SIG-M5 treated with dmso at 0.1 percent for 504 hours (cell line): Measurements from ENCODE around the gene PRPF6.

Experiments used
- DNase-seq: peaks from one replicate; lab custom pipeline; 2025; ENCODE audit not compliant: unreplicated experiment; lab: John Stamatoyannopoulos, UW

The PRPF6 gene

GRCh38 chr20:64057628-64058498, 76.9 kb downstream of the PRPF6 start:
- DNase-seq = peak; percentile 64

DNA sequence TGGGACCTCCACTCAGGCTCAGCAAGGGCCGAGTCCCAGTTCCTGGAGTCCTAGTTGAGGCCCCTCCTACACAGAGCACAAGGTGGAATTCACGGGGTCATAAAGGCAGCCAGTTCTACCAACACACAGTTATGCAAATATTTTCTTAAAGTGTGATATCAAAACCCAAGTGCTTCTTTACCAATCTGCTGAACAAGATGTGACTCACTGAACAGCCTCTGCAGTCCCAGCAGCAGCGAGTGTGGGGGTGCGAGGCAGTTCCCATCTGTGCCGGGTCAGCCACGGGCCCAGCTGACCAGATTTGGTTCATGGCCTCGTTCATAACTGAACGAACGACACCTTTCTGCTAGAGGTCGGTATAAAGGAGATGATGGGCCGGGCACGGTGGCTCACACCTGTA, 77.6 kb downstream of the PRPF6 start:
- DNase-seq = no peak

DNA sequence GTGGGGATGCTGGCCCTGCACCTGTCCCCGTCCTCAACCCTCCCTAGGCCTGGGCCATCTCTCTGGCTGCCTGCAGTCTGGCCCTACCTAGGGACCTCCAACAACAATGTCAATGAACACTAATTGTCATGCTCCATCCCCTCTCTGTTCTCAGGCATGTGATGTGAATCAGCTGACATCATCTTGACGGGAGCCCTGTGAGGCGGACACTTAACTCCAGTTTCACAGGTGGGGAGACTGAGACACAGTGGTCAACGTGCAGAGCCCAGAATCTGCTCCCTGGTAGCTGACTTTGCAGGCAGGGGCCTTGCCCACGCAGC, 81.3 kb downstream of the PRPF6 start:
- no peak for DNase-seq

GRCh38 chr20:64062596-64063388, 81.9 kb downstream of the PRPF6 start, which contains the start of gene TCEA2:
Gene TCEA2 (plus strand): TSS chr20:64063198. CDS start chr20:64063313, 115 bp downstream.
- peak; percentile 96 for DNase-seq

GRCh38 chr20:64063389-64064144, 82.6 kb downstream of the PRPF6 start:
- DNase-seq = no peak

- DNase-seq = no peak
Measured at GRCh38 chr20:64064145-64064698, 83.3 kb downstream of the PRPF6 start.

DNA sequence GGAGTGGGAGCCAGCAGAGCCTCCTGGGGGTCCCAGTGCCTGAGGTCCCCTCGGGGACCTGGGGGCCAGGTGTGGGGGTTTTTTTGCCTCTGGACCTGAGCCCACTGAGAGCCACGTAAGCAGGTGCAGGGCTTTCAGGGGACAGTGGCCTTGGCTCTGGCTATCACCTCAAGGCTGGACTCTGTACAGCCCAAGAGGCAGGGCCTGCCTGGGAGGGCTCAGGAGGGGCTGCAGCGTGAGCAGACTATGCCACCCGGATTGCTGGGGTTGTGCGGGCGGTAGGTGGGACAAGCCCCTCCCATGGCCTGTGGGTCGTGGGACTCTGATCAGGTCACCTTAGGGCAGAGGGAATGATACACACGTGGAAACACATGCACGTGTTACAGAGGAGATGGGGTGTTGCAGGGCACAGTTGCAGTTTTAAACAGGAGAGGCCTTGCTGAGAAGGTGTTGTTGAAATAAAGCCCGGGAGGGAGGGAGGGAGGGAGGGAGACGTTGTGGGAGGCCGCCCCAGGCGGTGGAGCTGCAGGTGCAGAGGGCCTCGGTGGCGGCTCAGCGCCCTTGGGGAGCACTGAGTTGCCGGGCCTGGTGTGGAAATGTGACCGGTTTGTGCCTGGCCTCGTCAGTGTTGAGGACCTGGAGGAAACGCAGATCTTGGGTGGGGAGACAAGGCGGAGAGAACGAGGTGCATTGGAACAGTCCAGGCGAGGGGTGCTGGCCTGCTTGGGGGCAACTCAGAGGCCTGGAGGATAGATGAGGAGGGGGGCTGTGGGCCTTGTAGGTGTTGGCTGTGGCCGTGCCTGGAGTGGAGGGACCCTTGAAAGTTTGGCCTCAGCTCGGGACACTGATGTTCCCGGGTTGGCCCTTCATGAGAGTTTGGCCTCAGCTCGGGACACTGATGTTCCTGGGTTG, 84.4 kb downstream of the PRPF6 start:
- DNase-seq = no peak

- DNase-seq = peak; percentile 37
Measured at GRCh38 chr20:64065974-64066343, 85.0 kb downstream of the PRPF6 start.

DNA sequence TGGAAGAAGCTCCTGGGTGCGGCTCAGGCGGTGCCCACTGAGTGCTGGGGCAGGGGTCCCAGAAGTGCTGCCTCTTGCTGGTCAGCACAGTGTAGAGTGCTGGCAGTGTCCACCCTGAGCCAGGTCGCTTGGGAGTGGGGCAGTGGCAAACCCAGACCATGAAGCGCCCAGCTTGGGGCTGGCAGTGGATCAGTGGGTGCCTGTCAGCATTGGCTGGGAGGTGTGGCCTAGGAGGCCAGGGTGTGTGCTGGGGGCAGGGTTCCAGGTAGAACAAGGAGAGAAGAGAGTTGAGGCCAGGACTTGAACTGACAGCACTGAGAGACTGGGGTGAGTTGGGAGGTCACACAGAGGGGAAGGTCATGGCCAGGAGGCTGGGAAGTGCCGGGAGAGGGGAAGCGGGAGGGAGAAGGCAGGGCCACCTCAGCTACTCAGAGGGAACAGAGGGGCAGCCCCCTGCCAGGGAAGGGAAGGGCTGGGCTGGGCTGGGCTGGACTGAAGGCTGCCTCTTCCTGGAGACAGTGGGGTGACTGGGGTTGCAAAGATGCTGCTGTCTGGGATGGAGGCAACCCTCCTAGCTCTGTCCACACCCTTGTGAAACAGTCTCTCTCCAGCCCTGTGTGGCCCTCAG, 86.2 kb downstream of the PRPF6 start:
- no peak for DNase-seq

DNA sequence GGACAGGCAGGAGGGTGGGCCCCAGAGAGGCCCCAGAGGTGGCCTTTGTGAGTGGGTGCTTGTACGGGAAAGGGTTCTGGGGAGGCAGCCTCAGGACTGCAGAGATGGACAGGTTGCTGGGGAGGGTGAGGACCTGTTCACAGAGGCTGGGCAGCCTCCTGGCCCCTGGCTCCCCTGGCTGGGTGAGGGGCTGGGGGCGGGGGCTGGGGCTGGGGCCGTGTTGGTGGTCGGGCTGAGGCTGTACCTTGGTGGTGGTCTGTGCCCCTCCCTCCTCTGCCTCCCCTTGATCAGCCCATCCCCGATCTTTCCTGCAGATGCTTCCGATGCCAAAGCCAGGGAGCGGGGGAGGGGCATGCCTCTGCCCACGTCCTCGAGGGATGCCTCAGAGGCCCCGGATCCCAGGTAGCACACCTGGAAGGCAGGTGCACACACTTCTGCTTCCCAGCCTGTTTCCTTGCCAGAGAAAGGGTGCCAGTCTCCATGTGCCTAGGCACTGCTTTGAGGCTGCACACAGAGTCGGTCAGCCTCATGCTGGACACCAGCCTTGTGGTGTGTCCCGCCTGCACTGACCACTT, 86.9 kb downstream of the PRPF6 start:
- DNase-seq = no peak

GRCh38 chr20:64068386-64069208, 87.7 kb downstream of the PRPF6 start:
- DNase-seq = no peak

- no peak for DNase-seq
Measured at GRCh38 chr20:64069209-64069613, 88.3 kb downstream of the PRPF6 start.

DNA sequence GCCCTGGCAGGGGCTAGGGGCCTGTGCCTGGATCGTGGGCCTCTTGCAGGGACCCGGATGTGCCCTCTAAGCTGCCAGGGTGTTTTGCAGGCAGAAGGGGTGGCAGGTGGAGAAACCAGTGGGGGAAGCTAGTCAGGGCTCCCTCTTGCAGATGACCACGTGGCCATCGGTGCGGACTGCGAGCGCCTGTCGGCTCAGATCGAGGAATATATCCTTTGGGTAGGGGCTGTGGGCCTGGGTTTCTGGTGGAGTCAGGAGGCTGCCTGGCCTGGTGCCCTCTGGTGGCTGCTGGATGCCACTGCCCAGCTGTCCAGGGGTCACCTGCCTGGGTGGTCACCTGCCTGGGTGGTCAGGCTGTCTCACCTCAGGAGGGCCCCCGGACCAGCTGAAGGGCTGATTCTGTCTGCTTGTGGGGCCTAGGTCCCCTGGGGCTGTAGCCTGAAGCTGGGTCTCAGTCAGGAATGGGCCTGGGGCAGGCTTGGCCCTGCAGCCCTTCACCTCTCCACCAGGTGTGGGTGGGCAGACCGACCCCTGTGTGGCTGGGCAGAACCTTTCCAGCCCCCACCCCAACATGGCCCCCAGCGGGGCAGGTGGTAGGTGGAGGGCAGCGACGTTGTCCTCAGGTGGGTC, 88.8 kb downstream of the PRPF6 start:
- DNase-seq = no peak

DNA sequence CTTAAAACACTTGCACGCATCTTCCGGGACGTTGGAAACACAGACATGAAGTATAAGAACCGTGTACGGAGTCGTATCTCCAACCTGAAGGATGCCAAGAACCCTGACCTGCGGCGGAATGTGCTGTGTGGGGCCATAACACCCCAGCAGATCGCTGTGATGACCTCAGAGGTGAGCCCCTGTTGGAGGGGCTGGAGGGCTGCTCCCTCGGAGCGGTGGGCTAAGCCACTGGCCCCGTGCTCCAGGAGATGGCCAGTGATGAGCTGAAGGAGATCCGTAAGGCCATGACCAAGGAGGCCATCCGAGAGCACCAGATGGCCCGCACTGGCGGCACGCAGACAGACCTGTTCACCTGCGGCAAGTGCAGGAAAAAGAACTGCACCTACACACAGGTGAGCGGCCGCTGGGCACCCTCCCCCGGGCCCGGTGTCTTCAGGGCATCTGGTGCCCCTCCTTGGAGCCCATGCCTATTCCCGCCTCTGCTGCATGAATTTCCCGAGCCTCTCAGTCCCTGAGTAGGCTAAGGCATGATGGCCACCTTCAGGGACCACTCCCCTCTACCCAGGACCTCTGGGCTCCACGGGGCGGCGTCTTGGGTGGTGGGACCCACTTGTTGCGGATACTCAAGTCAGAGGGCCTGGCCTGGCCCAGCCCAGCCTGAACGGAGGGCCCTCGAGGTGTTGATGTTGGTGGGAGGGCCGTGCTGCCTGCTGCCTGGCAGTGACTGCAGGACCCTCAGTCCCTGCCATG, 89.5 kb downstream of the PRPF6 start:
- no peak for DNase-seq

DNA sequence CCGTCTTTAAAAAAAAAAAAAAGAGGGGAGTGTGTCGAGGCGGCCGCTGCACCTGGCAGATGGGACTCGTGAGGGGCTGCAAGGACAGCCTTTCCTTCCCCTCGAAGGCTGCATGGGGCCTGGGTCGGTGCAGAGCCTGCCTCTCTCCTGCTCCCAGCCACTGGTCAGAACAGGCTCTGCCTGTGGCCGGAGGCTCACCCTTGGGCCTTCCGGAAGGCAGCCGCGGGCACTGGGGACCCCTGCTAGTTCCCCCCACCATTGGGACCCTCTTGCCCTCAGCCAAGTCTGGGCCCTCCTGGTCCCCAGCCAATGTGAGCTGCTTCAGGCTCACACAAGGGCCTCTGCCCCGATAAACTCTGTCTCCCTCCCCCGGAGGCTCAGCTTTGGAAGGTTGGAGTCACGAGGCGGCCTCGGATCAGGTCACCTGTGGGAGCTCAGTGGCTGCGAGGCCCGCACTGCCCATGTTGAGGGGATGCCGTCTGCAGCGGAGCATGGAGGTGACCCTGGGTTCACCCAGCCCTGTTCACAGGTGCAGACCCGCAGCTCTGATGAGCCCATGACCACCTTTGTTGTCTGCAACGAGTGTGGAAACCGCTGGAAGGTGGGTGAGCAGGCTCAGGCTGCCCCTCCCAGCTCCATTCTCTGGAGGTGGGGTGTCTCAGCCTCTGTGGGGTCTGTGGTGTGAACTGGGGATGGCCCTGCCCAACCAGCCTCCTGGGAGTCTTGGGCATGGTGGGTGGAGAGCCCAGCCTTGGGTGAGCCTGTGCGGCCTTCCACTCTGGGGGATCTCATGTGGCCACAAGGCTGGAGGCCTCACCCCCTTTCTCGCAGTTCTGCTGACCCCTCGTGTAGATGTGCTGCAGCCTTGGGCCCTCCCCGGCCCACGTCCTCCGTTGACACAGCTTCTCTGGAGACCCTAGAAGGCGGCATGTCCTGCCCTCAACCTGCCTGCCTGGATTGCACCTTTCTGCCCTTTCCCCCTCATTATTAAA, 90.7 kb downstream of the PRPF6 start:
- no peak for DNase-seq

GRCh38 chr20:64072498-64073063, 91.6 kb downstream of the PRPF6 start:
- no peak for DNase-seq
